LHCN-M2 (cell line): ENCODE results near the gene CCIN. TPM values are rescaled to one million over a fixed set of nuclear protein-coding genes. Genes with fewer than 3 reads are reported as not detected.
"Not testable (repeated sequence)": the region's sequence is repeated elsewhere in the genome, so short reads cannot be mapped to it uniquely, and the experiment has no call there.

Experiments
- DNase-seq: peaks from one replicate; pipeline ENCODE4 v3.0.0-alpha.2; 2012; ENCODE audit warnings: low read depth
- polyA plus RNA-seq: library from polyadenylated mRNA; unstranded; fragments of >200 nt; gene quantifications from one replicate; pipeline ENCODE4 v1.2.1, GENCODE V29; 2012; ENCODE audit warnings: missing spikeins
- total RNA-seq: library from RNA; depleted of rRNA; stranded (reverse); fragments of >200 nt; gene quantifications from 2 replicates; pipeline ENCODE4 v1.2.3, GENCODE V29; 2014; rRNA removed

The CCIN gene
- 1.2 and 1.8 TPM in 2 replicates for total RNA-seq
- polyA plus RNA-seq = 2.2 TPM

DNA sequence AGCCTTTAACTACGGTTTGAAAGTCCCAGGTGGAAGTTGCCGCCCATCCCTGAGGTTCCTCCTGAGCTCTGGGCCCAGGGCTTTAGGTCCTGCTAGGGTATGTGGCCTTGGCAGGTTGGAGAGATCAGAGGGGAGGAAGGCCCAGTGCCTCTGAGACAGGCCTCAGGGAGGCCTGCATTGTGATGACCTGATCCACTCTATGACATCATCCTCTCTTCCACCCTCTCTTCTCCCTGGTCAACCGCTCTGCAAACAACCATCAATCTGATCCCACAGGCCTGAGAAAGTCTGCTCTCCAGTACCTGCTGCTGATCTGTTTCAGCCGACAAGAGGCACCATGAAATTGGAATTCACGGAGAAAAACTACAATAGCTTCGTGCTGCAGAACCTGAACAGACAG, at the start of gene CCIN:
TSS of gene CCIN (plus strand) at position 223 of the 400 bp plus-strand sequence. CDS start at position 338, 115 bp downstream.
- no peak for DNase-seq

DNA sequence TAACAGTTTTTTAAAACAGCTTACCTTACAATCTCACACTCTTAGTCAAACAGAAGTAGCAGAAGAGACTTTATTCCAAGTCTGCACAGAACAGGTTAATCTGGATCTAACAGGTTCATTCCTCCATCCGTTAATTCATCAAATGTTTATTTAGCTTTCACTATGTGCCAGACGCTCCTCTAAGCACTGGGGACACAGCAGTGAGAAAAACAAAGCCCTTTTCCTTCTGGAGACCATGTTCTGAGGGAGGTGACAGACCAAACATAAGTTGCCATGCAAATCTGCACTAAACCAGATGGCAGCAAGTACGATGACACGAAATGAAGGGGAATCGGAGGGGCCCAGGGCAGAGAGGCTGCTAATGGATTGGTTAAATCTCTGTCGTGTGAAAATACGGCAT, 49.7 kb upstream of the CCIN start:
- DNase-seq = no peak

DNA sequence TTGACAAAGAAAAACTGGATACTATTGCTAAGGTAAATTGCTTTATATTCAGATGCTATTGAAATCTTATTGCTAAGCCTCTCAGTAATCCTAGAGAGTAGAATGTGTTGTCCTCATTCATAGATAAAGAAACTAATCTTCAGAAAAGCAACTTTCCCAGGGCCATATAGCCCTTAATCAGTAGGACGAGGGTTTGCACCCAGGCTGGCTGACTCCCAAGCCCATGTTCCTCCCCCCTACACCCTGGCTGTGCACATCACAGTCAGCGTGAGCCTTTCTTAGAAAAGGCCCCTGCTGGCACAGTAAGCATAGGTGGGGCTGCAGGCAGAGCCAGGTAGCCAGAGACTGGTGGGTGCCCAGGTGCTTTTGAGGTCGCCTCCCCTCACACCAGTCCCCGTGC, 48.5 kb upstream of the CCIN start:
- DNase-seq = no peak

DNA sequence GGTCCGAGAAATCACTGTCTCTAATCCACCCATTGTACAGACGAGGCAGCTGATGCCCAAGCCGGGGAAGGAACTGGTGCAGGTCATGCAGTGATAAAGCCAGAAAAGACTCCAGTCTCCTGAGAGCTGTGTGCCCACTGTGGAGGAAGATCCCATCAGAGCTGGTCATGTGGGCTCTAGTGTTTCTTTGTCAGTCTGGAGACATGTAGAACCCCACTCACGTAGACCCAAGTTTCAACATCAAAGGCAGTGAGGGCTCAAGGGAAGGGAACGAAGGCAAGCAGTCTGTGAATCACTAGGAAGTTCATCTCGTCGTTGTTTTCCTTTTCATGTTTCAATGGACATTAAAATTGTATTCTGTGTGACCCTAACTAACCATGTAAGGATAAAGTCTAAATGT, 47.2 kb upstream of the CCIN start:
- no peak for DNase-seq

DNA sequence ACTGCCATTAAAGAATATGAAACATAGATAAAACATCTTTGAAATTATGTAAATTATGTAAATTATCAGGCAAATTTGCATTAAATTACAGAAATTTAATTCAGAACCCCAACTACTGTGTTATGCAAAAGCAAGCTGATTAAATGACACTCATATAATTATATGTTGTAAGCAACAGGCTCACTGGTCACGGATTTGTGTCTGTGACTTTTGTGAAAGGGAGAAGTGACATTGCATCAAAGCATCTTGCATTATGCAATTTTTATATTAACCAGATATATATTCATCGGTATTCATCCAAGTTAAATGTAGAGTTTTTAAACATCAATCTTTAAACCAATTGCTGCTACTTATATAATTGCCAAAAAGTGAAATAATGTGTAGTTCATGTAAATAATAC, 45.7 kb upstream of the CCIN start:
- DNase-seq = no peak

DNA sequence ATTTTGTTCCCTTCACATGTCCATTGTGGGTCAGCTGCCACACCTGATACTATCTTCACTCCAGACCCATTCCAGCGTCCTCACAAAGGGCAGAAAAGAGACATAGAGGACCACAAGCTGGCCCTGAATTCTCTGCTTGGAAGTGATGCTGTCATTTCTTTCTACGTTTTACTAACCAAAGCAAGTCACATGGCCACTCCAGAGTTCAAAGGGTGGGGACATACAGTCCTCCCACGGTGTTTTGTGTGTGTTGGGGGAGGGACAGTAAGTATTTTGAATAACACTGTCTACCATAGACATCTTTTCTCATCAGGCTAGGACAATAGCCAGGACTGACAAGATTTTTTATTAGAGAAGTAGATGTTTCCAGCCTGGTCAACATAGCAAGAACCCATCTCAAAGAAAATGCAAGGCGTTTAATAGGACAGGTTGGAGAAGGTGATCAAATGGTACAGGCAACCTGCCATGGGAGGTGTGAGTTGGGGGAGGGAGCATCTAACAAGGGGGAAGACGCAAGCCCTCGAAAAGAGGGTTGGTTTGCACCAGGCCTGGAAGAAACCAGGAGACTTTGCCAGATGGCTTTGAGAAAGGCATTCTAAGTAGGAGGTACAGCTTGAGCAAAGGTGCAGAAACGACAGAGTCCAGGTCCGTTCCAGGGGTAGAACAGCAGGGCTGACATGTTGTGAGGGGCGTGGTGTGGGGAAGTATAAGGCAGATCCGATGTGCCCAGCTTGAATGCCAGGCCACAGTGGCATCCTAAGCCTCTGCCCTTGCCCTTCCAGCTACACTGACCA, 43.9 kb upstream of the CCIN start:
- DNase-seq = no peak

DNA sequence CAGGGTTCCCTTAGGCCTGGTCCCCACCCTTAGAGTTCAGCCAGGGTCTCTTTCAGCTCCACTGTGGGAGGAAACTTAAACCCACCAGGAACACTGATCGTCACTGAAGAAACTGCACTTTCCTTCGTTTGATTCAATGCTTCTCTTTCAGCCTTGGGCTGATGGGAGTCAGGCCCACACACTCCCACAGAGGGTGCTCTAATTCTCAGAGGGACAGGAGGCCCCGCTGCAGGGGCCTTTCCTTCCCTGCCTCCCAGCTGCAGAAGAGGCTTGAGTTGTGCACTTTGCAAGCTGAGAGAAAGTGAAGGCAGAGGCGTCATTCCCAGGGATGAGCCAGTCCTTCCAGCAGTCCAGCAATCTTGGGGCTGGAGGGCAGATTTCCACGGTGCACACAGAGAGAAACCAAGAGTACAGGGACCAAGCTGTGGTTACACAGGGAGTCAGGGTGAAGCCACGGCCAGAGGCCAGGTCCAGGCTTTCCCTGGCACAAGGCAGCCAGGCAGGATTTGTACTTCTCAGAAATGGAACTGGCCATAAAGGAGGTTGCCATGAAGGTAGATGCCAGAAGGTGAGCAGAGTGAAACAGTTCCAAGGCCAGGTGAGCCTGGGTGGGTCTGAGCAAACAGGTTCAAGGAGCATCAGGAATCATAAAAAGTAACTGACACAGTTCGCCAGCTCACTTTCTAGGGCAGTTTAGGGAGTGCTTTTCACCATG, 43.0 kb upstream of the CCIN start:
- no peak for DNase-seq

DNA sequence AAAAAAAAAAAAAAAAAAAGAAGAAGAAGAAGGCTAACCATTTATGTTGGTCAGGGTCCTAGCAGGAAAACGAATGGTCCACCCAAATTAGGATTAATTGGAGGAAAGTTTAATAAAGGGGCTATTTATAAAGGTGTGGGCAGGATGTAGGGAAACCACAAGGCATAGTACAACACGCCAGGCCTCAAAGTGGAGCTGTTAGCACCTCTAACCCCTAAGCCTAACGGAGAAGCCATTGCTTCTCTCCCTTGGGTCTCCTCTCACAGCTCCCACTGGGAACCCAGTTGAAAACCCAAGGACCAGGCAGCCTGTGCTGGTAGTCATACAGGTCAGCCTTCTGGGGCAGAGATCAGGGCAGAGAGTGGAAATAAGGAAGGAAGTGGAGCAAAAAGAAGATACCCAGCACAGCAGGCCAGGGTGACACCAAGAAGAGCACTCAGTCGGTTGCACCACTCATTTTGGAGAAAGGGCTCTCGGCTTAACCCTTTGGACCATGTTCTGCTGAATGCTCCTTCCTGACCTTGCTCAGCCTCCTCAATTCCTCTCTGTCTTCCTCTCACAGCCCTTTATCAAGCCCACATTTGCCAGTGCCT, 41.4 kb upstream of the CCIN start:
- no peak for DNase-seq

DNA sequence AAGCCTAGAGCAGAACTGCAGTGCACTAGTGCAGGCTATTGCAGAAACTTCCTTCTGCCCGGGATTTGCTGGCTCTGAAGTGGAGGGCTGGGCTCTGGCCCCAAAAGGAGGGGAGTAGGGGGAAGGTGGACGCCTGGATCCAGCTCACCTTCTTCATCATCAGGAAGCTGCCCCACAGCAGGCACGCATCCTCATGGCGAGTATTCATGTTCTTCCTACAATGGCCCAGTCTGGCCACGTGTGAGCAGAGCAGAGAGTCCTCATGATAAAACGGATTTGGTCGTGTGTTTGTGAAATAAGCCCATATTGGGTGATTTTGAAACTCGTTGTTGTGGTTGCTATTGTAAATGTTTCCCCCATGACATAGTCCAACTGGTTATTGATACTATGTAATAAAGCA, 40.8 kb upstream of the CCIN start:
- DNase-seq = no peak

DNA sequence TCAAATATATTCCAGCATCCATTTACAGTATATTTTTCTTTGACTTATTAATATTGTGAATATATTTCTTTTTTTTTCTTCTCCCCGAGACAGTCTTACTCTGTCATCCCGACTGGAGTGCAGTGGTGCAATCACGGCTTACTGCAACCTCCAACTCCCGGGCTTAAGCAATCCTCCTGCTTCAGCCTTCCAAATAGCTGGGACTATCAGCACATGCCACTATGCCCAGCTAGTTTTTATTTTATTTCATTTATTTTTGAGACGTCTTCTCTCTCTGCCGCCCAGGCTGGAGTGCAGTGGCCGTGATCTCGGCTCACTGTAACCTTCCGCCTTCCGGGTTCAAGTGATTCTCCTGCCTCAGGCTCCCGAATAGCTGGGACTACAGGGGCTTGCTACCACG, 40.0 kb upstream of the CCIN start:
- no peak for DNase-seq

DNA sequence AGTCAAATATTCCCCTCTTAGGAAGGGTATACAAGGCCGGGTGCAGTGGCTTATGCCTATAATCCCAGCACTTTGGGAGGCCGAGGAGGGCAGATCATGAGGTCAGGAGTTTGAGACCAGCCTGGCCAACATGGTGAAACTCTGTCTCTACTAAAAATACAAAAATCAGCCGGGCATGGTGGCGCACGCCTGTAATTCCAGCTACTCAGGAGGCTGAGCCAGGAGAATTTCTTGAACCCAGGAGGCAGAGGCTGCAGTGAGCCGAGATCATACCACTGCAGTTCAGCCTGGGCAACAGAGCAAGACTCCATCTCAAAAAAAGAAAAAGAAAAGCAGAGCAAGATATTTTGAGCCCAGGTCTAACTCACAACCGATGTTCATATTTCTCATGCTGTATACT, 37.5 kb upstream of the CCIN start:
- not testable (repeated sequence) for DNase-seq

DNA sequence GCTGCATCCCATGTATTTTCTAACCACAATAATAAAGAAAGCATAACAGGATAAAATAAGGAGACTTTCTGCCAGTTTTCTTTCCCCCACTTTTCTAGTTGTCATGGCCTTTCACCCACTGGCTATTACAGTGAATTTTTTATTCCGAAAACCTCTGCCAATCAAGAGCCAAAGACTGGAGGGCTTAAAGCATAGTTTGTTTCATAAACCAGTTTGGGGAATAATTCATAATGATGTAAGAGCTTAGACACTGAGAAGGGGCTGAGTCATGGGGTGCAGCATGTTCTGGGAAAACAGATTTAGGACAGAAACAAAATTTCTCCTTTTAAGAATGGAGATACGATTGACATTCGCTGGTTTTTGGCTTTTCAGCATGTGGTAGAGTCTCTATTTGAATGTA, 37.1 kb upstream of the CCIN start:
- peak; percentile 72 for DNase-seq

DNA sequence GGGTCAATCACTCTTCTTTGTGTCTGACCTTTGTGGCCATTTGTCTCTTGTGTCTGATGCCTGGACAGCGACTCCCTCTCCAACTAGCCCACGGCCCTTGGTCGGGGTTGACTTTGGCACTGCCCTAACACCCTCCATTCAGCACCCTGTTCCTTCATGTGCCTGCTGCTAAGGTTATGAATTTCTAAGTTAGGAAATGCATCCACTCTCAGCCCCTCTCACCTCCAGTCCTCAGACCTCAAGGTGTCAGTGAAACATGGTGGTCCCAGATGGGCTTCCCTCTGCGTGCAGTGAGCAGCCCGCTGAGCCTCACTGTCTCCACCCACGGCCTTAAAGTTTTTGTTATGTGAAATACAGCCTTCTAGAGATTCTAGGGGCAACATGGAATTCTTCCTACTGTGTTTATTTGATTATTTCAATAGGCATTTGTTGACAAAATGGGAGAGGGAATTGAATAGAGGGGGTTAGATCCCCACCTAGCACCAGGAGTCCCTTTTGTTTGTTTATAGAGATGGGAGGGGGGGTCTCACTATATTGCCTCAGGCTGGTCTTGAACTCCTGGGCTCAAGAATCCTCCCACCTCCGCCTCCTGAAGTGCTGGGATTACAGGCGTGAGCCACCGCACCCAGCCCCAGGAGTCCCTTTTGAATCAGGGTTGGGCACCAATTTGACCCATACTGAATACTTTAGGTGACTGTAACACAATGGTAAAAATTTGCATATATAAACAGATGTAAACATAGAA, 34.3 kb upstream of the CCIN start:
- DNase-seq = no peak

DNA sequence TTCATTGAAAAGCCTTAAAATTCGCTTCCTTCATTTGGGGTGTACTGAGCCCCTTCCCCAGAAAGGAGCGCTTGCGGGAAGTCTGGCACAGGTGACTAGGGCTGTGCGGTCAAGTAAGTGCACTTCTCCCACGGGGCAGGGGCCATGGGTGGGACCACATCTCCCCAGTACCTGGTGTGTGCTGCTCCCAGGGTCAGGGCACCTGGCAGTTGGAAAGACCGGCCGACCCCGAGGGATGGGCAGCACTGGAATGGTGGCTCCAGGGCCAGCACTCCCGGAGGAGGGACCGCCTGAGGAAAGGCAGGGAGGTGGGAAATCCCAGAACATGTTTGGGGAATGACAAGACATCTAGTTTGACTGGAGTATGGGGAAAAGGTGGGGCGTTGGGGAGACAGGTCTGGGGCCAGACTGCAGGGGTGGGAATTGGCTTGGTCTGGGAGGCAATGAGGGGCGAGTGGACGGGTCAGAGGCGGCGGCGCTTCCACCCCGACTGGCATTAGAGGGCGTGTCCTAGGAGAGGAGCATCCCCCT, 33.4 kb upstream of the CCIN start:
- DNase-seq = no peak

DNA sequence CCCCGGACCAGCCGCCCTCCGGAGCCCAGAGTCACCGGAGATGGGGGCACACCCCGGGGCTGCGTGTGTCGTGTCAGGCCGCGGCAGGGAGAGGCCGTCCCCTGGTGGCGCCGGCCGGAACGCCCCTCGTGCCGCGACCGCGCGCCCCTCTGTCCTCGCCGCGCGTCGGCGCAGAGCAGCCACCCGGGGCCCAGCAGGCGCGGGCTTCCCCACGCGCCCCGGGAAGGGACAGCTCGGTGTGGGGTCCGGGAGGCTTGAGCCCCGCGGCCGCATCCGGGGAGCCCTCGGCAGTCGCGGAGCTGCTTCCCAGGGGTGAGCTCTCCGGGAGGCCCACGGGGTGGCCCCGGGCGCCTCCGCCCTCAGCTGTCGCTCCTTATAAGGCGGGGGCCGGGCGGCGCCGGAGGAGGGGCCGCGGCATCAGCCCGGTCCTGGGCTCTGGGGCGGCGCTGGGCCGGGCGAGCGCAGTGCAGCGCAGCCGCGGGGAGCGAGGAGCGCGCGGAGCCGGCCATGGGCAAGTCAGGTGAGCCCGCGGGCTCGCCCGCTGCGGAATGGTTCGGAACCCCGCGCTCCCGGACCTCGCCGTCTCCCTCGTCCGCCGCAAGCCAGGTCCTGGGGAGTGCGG, 32.8 kb upstream of the CCIN start, which contains the start of gene GLIPR2:
TSS of gene GLIPR2 (plus strand) at position 462 of the 622 bp plus-strand sequence. CDS start at position 508, 46 bp downstream.
- peak; percentile 71 for DNase-seq

DNA sequence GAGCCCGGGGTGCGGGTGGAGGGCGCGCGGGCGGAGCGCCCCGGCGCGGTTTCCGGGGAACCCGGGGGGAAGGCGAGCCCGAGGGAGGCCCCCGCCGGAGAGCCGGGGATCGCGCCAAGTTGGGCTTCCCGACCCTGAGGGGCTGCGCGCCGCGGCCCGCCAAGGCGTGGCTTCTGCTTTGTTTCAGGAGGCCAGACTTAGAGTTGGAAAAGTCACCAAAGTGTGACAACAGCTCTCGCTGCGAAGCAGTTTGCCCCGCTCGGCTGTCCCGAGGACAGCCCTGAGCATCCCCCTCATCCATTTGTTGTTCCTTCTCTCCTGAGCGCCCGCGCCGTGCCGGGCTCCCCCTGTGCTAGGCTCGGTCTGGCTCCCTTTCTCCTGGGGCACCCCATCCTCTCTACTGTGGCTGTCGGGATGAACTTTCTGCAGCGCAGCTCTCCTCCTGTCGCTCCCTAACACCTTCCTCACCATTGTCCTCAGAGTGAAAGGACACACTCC, 32.2 kb upstream of the CCIN start:
- peak; percentile 8 for DNase-seq

DNA sequence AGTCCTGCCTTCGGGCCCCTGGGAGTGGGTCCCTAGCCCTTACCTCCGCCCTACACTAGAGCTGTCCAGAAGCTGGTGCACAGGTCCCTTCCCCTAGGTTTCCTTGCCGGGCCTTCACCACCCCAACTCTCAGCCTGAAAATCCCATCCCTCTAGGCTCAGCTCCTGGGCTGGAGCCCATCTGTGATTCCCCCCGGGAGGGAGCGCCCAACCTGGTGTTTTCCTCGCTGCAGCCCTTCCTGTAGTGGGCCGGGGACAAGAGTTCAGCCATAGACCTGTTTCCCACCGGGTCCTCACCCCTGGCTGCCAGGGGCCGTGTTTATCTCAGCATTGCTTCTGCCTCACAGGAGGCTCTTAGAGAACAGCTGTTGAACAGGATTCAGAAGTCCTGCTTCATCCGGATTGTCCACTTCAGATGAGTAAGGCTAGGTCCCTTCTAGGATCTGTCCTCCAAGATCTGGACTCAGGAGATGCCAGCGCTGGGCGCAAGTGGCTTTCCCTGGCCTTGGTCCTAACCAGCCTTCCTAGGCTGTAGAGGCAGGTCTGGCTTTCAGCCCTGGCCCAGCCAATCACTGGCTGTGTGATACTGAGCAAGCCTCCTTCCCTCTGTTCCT, 31.7 kb upstream of the CCIN start:
- peak; percentile 67 for DNase-seq

DNA sequence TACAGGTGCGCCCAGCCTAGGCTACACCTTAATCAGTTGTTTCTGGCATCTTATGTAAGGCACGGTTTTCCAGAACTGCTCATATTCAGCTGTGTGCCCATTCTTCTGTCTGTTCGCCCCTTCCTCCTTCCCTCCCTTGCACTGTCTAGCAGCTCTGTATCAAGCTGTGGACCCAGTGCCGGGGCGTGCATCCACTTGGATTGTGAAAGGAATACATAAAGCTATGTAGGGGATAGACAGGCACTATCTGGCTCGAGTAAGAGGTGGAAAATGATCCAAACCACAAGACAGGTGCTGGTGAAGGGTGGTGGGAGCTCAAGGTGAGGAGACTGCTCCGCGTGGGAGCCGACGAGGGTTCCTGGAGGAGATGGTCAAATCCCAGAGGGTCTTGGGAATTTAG, 30.7 kb upstream of the CCIN start:
- DNase-seq = no peak

DNA sequence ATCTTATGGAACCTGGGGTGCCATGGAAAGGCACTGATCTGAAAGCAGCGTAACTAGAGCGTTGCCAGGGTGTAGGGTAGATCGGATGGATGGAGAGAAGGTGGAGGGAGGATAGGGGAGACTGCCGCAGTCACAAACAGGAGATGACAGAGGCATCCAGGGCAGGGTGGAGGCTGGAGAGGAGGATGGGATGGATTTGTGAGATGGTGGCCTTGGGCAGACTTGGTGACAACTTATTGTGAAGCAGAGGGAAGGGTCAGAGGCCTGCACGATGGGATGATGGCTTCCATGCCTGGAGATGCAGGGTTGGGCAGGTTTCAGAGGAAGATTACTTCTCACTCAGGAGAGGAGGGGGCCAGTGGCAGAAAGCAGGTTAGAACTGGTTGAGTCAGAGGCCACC, 30.3 kb upstream of the CCIN start:
- no peak for DNase-seq
